ENCODE results near the gene SERPINA5.

DNA sequence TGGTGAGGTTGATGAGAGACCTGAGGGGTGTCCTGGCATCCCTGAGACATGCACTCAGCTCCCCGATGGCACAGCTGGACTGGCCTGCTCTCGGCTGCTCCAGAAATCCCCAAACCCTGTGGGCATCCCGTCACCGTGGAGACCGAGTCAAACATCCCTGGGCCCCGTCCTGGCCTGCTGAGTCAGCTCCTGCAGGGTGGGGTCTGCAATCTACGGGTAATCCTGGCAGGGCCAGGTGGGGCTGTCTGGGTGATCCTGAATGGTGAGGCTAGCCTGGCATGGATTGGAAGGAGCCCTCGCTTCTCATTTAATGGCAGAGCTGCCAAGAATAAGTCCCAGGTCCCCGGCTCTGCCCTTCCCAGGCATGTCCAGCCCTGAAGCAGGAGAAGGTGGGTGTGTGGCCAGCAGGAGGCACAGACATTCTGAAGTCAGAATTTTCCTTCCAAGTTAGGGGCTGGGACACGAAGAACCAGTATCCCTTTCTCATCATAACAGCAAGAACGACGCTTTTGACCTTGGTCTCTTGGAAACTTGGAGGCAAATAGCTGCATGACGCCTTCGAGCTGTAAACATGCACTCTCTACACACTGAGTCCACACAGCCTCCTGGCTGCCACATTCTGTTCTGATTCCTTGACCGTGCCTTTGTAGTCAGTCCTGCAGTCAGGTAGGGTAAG lies 37.6 kb upstream of the SERPINA5 start:
- TF ChIP-seq, protein P1, sequence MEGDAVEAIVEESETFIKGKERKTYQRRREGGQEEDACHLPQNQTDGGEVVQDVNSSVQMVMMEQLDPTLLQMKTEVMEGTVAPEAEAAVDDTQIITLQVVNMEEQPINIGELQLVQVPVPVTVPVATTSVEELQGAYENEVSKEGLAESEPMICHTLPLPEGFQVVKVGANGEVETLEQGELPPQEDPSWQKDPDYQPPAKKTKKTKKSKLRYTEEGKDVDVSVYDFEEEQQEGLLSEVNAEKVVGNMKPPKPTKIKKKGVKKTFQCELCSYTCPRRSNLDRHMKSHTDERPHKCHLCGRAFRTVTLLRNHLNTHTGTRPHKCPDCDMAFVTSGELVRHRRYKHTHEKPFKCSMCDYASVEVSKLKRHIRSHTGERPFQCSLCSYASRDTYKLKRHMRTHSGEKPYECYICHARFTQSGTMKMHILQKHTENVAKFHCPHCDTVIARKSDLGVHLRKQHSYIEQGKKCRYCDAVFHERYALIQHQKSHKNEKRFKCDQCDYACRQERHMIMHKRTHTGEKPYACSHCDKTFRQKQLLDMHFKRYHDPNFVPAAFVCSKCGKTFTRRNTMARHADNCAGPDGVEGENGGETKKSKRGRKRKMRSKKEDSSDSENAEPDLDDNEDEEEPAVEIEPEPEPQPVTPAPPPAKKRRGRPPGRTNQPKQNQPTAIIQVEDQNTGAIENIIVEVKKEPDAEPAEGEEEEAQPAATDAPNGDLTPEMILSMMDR (IDR thresholded peaks at IDR 0.05 in 2 of 3, conservative IDR thresholded peaks at IDR 0.05 in 1 of 3; ENCODE audit: borderline replicate concordance in 1 of 3, insufficient read depth in 1 of 3, low read depth in 2 of 3, low read length in 2 of 3), result no peak
- TF ChIP-seq JUND (IDR thresholded peaks at IDR 0.05) (no peak), CBX3 (IDR thresholded peaks at IDR 0.05; ENCODE audit: low read depth) (no peak), RAD21 (IDR thresholded peaks at IDR 0.05; ENCODE audit: low read depth) (no peak), SIN3A (IDR thresholded peaks at IDR 0.05; ENCODE audit: low read depth) (no peak), EZH2 (IDR thresholded peaks at IDR 0.05) (no peak), POLR2A (IDR thresholded peaks at IDR 0.05; ENCODE audit: borderline replicate concordance, extremely low read depth, insufficient read depth, insufficient read length) (no peak), TCF7L2 (IDR thresholded peaks at IDR 0.05; ENCODE audit: borderline replicate concordance, extremely low read depth, insufficient read depth, insufficient read length) (no peak), POLR2AphosphoS5 (IDR thresholded peaks at IDR 0.05; ENCODE audit: low read depth, low read length) (no peak), SP1 (IDR thresholded peaks at IDR 0.05; ENCODE audit: low read depth) (no peak)
- TF ChIP-seq, protein P2, sequence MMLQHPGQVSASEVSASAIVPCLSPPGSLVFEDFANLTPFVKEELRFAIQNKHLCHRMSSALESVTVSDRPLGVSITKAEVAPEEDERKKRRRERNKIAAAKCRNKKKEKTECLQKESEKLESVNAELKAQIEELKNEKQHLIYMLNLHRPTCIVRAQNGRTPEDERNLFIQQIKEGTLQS (IDR thresholded peaks at IDR 0.05), result no peak
